Measurements from ENCODE around the gene PCOLCE2.

- TF ChIP-seq POLR2A (IDR thresholded peaks at IDR 0.05) (no peak), CTCF (IDR thresholded peaks at IDR 0.05) (no peak)
Measured at GRCh38 chr3:142904639-142905436, 16.0 kb upstream of the PCOLCE2 start.
